GM18505 (cell line): ENCODE measurements around the gene CACNA2D4.

Source experiments
- ATAC-seq: cut with Tn5 transposase; IDR thresholded peaks from one replicate; pipeline ENCODE4 v1.9.1; 2021; ENCODE audit not compliant: unreplicated experiment
- POLR2A ChIP-seq: IDR thresholded peaks from 4 replicates; pipeline ENCODE4 v1.6.1; 2011; ENCODE audit warnings: borderline replicate concordance; ENCODE audit not compliant: insufficient read depth, insufficient read length; ENCODE audit errors: extremely low read depth

The CACNA2D4 gene

GRCh38 chr12:1804545-1805332 is 113.7 kb downstream of the CACNA2D4 start:
- ATAC-seq = peak; percentile 57
- TF ChIP-seq POLR2A = peak; percentile 74

GRCh38 chr12:1803736-1804135 is 114.7 kb downstream of the CACNA2D4 start:
- no peak for ATAC-seq
- no peak for TF ChIP-seq POLR2A

- no peak for TF ChIP-seq POLR2A
- no peak for ATAC-seq
Measured at GRCh38 chr12:1801303-1801975, 117.0 kb downstream of the CACNA2D4 start.

GRCh38 chr12:1800401-1801302 is 117.8 kb downstream of the CACNA2D4 start:
- no peak for TF ChIP-seq POLR2A
- peak; percentile 31 for ATAC-seq

DNA sequence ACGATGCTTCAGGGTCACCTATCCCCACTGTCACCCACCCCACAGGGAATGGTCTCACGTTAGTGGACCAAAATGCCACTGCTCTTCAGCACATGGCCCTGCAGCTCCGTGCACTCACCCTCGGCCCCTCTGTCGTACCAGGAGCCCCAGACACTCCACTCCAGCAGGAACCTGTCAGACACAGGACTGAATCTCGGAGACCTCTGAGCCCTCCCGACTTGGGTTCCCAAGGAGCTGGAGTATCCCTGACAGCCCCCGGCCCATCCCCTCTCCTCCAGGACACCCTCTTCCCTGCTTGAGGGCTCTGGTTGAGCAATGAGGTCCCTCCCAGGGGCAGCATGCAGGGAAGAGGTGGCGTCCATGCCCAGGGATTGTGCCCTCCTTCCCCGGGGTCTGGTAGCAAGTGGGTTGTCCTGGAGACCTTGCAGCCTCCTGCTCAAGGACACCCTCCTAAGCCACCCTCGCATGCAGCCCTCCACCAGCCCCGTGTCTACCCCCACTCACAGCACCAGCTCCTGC is 118.5 kb downstream of the CACNA2D4 start:
- ATAC-seq = no peak
- no peak for TF ChIP-seq POLR2A

DNA sequence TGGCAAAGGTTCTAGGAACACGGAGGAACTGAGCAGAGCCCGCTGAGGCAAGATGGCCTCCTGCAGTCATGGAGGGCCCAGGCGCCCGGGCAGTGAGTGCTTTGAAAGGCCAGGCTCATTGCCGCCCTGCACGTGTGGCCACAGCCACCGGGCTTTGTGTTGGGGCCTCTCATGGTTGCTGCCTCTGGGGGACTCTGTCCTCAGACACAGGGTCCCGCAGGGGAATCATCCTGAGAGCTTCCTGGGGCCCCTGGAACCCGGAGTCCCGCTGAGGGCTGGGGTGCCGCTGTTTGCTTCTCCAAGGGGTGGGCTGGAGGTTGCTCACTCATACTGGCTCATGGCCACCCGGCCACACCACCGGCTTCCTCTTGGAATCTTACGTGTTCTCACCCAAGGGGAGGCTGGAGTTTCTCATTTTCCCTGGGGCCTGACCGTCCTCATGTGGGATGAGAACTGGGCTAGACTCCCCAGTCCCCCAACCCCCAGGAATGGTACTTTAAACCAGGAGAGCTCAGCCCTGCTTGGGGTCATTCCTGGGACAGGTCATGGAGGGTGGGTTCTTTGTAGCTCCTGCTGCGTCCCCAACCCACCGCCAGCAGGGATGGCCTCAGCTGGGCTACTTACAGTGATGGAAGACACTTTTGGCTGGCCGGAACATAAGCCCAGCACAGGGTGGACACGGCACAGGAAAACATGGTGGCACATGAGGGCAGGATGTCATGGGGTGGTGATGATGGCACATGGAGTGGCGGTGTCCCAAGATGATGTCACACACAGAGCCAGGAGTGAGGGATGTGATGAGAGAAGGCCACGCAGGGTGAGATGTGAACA is 119.2 kb downstream of the CACNA2D4 start:
- no peak for TF ChIP-seq POLR2A
- ATAC-seq = no peak

GRCh38 chr12:1798641-1799020 is 119.8 kb downstream of the CACNA2D4 start:
- ATAC-seq = no peak
- TF ChIP-seq POLR2A = no peak

DNA sequence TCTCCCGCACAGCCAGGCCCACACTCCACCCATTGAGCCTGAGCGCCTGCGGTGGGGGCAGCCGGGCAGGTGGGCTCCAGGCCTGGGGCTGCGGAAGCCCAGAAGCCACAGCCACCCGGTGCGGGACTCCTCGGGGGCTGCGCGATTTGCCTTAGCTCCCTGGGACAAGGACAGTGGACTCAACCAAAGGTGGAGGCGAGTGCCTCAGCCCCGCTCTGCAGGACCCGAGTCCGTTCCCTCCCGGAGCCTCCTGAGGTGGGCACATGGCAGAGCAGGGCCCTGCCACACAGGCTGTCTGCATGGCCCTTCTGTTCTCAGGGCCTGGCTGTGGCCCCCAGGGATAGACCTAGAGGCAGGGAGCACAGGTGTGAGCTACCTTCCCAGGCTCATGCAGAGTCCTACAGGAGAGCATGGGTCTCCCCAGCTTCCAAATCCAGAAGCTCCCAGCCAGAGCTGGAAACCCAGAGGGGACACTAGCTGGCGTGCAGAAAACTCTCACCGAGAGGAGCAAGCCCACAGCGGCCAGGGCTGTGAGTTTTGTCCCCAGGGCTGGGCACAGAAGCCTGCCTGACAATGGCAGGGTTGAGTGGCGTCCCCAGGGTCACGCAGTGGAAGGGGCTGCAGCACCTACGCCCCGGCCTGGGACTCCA is 120.3 kb downstream of the CACNA2D4 start:
- ATAC-seq = no peak
- TF ChIP-seq POLR2A = no peak

GRCh38 chr12:1797011-1797901 is 121.2 kb downstream of the CACNA2D4 start:
- no peak for ATAC-seq
- TF ChIP-seq POLR2A = peak; percentile 62

GRCh38 chr12:1796515-1797010 is 121.9 kb downstream of the CACNA2D4 start:
- TF ChIP-seq POLR2A = no peak
- ATAC-seq = peak; percentile 10
